Muscle of back (tissue), 11 donors: ENCODE results near the gene ALX1. TPM values are rescaled to one million over a fixed set of nuclear protein-coding genes. Genes with fewer than 3 reads are reported as not detected.
"Not testable (repeated sequence)": the region's sequence is repeated elsewhere in the genome, so short reads cannot be mapped to it uniquely, and the experiment has no call there.

ENCODE experiments used
- DNase-seq, 3 donors: peaks; one replicate each; pipeline versions ENCODE4 v3.0.0 to v3.0.0-alpha.2; 2013
- polyA plus RNA-seq, 10 donors: library from polyadenylated mRNA; unstranded; fragments of 120-200 nt; gene quantifications; one replicate each; pipeline ENCODE4 v1.2.1, GENCODE V29; 2013; ENCODE audit not compliant: insufficient read length in 10 of 10

The ALX1 gene
- polyA plus RNA-seq, 10 donors = 0.16 to 0.32 (median 0.19) TPM; not detected in 4

DNA sequence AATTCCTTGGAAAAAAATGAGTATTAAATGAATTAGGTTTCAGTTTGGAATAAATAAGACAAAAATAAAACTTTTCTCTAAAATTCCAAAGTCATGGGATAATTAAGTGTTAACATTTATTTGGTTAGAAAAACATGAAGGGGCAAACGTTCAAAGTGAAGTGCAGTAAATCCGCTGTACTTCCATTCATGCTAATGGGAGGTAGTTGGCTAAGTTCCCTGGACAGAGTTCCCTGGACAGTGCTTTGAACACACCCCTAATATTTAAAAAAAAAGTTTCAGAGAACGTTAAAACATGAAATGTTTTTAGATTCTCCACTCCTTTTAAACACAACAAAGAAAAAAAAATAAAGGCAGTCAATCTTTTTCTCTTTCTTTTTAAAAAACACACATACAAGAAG, 16.3 kb downstream of the ALX1 start:
- DNase-seq = peak in 1 of 3 donors; percentile 22

DNA sequence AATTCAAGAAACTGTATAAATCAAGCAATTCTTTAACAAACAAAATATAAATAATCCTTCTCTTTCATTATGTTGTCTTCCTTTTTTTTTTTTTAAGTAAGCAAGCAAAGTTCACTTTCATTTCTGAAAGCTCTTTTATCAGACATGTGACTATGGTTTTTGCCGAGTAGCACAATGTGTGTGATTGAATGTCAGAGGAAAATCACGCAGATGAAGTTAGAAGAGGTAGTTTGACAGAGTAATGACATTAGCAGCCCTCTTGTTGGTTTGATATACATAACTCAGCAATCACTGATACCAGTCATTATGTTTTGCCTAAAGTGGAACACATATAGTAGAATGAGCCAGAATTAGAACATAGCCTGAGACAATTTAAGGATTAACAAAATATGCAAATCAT, 19.0 kb downstream of the ALX1 start:
- DNase-seq = no peak

DNA sequence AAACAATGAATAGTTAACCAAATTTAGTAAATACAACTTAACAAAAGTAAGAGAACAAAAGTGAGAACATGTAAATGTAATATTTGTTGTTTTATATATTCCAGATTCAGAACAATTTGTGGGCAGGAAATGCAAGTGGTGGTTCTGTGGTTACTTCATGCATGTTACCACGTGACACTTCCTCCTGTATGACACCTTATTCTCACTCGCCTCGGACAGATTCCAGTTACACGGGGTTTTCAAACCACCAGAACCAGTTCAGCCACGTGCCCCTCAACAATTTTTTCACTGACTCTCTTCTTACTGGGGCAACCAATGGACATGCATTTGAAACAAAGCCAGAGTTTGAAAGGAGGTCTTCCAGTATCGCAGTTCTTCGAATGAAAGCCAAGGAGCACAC, 21.0 kb downstream of the ALX1 start:
- no peak for DNase-seq

DNA sequence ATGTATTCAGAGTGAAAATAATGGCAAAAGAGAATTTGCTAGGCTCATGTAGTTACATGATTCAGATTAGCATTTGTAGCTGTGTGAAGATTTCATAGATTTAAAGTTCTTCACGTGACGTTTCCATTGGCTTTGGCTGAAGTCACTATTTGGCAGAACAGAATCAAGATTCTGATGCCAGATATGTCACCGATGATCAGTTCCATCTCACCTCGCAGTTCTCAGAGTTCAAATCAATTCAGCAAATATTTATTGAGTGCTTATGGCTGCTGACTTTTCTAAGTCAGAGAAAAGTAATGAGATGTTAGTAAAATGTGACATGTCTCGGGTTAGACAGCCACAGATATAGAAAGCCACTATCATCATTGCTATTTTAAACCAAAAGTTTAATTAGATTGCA, 28.4 kb downstream of the ALX1 start:
- no peak for DNase-seq

DNA sequence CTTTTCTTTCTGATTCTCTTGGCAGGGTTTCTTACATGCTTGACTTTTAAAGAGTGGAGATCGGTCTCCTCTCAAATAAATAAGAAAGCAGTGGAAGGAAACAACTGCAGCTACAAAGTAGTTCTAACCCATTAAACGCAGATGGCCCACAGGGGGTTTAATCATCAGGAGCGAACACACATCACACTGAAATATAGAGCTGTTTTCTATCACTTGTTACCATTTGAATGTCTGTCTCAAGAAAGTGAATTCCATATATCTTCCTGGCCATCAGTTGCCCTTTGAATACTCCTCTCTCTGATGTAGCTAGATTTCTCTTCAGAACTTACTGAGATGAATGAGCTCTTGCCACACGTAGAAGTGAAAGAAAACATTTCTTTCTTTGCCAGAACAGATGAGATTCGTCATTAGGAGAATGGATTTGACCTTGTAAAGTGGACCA, 29.1 kb downstream of the ALX1 start:
- DNase-seq = no peak

DNA sequence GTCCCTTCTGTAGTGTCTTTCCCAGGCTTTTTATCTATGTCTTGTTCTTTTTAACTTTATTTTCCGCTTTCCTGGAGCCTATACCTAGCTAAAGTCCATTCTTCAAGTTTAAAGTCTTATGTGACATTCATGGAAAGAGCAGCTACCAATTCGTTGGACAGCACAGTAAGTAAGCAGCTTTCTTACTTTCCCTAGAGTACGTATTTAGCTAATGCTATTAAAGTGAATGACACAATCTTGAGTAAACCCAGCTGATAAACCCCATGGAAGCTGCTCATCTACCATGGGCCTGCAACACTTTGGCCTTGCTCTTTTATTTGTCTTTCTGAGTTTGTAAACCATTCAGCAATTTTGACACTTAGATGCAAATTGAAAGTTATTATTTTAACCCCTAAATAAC, 30.0 kb downstream of the ALX1 start:
- no peak for DNase-seq

DNA sequence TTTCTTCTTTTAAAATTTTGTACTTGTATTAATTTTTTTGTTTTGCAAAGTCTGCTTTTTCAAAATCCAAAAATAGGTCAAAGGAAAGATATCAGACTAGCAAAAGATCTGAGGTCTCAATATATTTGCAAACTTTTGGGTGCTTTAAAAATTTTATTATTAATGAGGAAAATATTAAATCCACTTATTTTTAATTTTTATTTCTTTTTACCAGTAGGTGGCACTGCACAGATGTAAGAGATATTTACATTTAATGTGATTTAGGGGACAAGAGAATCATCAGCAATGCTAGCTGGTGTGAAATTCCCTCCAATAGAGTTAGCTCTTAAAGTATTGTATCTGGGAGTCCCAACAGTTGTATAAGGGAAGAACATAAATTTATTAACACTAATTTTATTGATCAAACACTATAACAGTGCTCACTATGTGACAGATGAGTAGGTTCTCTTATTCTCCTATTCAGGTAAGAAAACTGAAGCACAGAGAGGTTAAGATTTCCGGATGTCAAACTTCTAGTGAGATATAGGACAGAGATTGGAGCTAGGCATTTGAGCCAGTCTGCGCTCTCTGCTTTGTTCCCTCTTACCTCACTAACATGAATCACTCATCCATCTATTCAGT, 30.5 kb downstream of the ALX1 start:
- DNase-seq = peak in 1 of 3 donors; percentile 4

DNA sequence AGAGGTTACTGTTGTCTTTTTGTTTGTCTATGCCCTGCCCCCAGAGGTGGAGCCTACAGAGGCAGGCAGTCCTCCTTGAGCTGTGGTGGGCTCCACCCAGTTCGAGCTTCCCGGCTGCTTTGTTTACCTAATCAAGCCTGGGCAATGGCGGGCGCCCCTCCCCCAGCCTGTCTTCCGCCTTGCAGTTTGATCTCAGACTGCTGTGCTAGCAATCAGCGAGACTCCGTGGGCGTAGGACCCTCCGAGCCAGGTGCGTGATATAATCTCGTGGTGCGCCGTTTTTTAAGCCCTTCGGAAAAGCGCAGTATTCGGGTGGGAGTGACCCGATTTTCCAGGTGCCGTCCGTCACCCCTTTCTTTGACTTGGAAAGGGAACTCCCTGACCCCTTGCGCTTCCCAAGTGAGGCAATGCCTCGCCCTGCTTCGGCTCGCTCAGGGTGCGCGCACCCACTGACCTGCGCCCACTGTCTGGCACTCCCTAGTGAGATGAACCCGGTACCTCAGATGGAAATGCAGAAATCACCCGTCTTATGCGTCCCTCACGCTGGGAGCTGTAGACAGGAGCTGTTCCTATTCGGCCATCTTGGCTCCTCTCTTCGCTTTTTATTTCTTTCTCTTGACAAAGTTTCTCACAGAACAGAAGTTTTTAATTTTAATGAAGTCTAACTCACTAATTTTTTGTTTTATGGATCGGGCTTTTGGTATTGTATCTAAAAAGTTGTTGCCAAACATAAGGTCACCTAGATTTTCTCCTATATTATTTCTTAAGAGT, 38.0 kb downstream of the ALX1 start:
- not testable (repeated sequence) for DNase-seq

DNA sequence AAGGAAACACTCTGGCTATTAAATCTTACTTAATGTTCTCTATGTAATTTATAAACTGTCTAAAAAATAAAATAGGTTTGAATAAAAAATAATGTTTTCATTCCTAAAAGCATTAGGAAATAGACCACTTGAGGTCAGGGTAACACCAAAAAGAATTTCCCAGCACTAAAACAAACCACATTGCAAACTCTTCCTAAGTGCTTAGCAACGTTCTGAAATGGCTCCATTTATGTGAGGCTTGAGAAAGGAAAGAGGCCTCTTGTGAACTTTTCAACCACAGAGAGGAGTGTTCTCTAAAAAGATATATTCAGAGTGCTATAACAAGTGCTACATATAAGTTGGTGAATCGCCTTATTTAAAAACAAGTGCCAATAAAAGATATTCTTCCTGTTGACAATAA, 42.7 kb downstream of the ALX1 start:
- no peak for DNase-seq

DNA sequence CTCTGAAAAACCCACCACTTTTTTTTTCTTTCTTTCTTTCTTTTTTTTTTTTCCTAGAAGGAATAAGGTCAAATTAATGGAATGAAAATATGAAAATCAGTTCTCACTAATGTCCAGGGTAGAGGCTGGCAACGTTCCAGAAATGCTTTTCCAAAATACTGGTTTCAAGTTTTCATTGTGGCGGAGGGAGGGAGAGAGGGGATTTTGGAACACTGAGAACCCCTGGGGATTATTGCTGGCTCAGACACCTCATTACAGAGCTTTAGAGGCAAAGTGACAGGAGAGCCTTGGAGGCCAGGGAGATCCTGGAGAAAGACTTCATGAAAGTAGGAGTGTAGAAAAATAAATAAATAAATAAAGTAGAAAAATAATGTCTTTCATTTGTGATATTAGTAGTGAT, 45.4 kb downstream of the ALX1 start:
- DNase-seq = no peak

DNA sequence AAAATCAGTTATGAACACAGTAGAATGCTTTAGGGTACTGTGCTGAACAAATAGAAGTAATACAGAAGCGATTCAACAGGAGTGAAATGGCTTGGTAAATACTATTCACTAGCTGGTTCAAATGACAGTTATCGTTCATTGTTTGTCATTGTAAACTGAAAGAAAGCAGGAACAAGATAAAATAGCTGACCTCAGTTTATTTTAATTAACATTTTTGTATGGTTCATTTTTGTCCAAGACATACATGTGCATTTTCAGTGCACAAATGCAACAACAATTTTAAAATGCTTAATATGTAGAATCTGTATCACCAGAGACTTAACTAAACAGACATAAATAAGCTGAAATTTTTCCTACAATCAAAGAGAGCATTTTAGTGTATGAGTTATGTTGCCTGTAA, 49.9 kb downstream of the ALX1 start:
- DNase-seq = no peak

DNA sequence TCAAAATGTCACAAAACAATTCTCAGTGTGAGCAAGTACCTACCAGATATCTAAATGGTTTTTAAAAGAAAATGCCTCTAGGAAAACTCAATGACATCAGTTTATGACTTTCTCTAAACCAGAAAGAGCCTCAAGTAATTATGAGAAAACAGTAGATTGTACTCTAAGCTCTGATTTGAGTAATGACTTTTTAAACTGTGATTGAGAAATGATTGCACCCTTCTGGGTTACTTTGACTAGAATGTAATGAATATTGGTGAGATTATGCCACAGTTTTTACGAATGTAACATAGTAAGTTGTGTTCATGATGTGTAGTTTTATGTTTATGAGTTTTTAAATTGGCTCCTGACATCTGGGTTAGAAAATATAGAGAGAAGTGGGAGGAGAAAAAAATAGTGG, 68.8 kb downstream of the ALX1 start:
- DNase-seq = no peak

DNA sequence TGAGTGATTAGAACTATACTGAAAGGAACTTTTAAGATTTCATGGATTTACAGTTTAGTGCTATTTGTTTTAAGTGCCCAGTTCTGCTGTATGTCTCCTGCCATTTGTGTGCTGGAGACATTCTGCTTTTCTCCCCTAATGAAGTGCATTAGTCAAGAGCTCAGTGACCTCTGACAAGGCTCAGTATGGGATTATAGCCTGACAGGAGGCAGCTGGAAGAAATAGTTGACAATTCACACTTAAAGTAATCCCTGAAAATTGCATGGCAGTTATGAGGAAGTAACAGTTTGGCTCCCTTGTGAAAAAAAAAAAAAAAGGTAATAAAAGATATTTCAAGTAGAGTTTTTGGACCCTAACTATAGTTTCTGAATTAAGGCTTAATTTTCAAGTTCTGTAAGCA, 70.3 kb downstream of the ALX1 start:
- DNase-seq = no peak

Other genes starting within 250 kb of the ALX1 start
- gene TSPAN19, start 243.9 kb upstream of the ALX1 start, polyA plus RNA-seq = under 1 TPM in 4 of 10 donors, not detected in 6; 0.11 to 0.49 (median 0.35) TPM
- gene LRRIQ1, start 243.9 kb upstream of the ALX1 start, polyA plus RNA-seq = under 1 TPM; 0.27 to 0.74 (median 0.41) TPM